Mucosa of rectum (tissue), 2 donors: ENCODE data around the gene KCTD21.
"Not testable (repeated sequence)": the region's sequence is repeated elsewhere in the genome, so short reads cannot be mapped to it uniquely, and the experiment has no call there.

Experiments used
- H3K27ac ChIP-seq, 2 donors: one replicate each; pipeline ENCODE4 v1.7.0; 2013; ENCODE audit warnings: inconsistent platforms in 2 of 2, low read depth in 2 of 2, low read length in 2 of 2
- H3K27me3 ChIP-seq, 2 donors: one replicate each; pipeline ENCODE4 v1.7.0; 2013; ENCODE audit warnings: low read length in 2 of 2; ENCODE audit not compliant: control insufficient read depth in 2 of 2, insufficient read depth in 2 of 2
- H3K36me3 ChIP-seq, 2 donors: one replicate each; pipeline ENCODE4 v1.7.0; 2013; ENCODE audit warnings: low read length in 2 of 2; ENCODE audit not compliant: control insufficient read depth in 2 of 2, insufficient read depth in 2 of 2
- H3K4me1 ChIP-seq, 2 donors: one replicate each; pipeline ENCODE4 v1.7.0; 2013; ENCODE audit warnings: low read length in 2 of 2, mild to moderate bottlenecking in 1 of 2; ENCODE audit not compliant: control insufficient read depth in 2 of 2, insufficient read depth in 2 of 2
- H3K4me3 ChIP-seq, 2 donors: one replicate each; pipeline ENCODE4 v1.7.0; 2013; ENCODE audit warnings: low read length in 2 of 2
- H3K9ac ChIP-seq, 2 donors: one replicate each; pipeline ENCODE4 v1.7.0; 2013; ENCODE audit warnings: low read length in 2 of 2, low read depth in 1 of 2, mild to moderate bottlenecking in 1 of 2
- H3K9me3 ChIP-seq, 2 donors: one replicate each; pipeline ENCODE4 v1.7.0; 2013; ENCODE audit warnings: low read length in 2 of 2; ENCODE audit not compliant: control insufficient read depth in 2 of 2
- donor health status: healthy.
- donor health status: Normal muscosa, but diverticular disease.

The KCTD21 gene

GRCh38 chr11:78226684-78227680 lies 38.6 kb upstream of the KCTD21 start:
- no peaks in the 10 kb centered on the region for H3K27me3 ChIP-seq
- no peak overlapping the region for H3K9ac ChIP-seq
- H3K4me1 ChIP-seq: no peaks in the 10 kb centered on the region
- no peak overlapping the region for H3K4me3 ChIP-seq
- H3K27ac ChIP-seq: no peak overlapping the region
- H3K36me3 ChIP-seq: peaks cover 25 to 29% of the 10 kb centered on the region in 2 donors
- no peaks in the 10 kb centered on the region for H3K9me3 ChIP-seq

DNA sequence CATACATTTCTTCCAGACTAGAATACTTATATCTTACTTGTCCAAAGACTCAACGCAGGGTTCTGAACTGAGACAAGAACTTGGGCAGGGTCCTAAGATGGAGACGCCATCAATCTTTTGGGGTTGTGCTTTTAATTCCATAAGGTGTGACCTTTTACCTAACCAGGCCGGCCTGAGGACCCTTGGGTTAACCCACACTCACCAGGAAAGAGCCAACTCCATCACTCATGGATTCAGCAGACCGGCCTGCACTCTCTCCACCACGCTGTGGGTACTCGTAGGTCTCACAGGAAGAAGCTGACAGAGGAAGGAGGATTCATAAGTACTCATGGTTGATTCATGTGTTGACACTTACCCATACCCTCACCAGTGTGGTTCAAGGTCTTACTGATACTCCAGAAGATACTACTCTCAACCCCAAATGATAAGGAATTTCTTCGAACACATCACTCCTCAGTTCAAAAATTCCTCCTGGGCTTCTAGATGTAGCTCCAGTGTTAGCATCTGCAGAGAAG lies 36.5 kb upstream of the KCTD21 start:
- no peaks in the 10 kb centered on the region for H3K4me1 ChIP-seq
- H3K4me3 ChIP-seq: no peak overlapping the region
- H3K27ac ChIP-seq: no peak overlapping the region
- no peaks in the 10 kb centered on the region for H3K27me3 ChIP-seq
- peaks cover 43 to 48% of the 10 kb centered on the region in 2 donors for H3K36me3 ChIP-seq
- no peaks in the 10 kb centered on the region for H3K9me3 ChIP-seq
- no peak overlapping the region for H3K9ac ChIP-seq

- no peak overlapping the region for H3K27ac ChIP-seq
- no peak overlapping the region for H3K9ac ChIP-seq
- no peak overlapping the region for H3K4me3 ChIP-seq
- H3K4me1 ChIP-seq: no peaks in the 10 kb centered on the region
- no peaks in the 10 kb centered on the region for H3K9me3 ChIP-seq
- H3K27me3 ChIP-seq: no peaks in the 10 kb centered on the region
- H3K36me3 ChIP-seq: peaks cover 46 to 52% of the 10 kb centered on the region in 2 donors
Measured at GRCh38 chr11:78224506-78224905, 36.1 kb upstream of the KCTD21 start.

GRCh38 chr11:78223320-78223954 lies 35.0 kb upstream of the KCTD21 start:
- peaks cover 56 to 58% of the 10 kb centered on the region in 2 donors for H3K36me3 ChIP-seq

GRCh38 chr11:78222726-78223125 lies 34.3 kb upstream of the KCTD21 start:
- not testable (repeated sequence) for H3K9me3 ChIP-seq, H3K4me1 ChIP-seq, H3K9ac ChIP-seq, H3K27me3 ChIP-seq, H3K27ac ChIP-seq, H3K4me3 ChIP-seq
- H3K36me3 ChIP-seq: peaks cover 61% of the 10 kb centered on the region in 2 donors

More at GRCh38 chr11:78223320-78223954, 35.0 kb upstream of the KCTD21 start:
- Histone ChIP-seq H3K4me3 (no peak overlapping the region), H3K27me3 (no peaks in the 10 kb centered on the region), H3K9ac (no peak overlapping the region), H3K27ac (no peak overlapping the region), H3K9me3 (no peaks in the 10 kb centered on the region), H3K4me1 (no peaks in the 10 kb centered on the region)

GRCh38 chr11:78221396-78222315 lies 33.2 kb upstream of the KCTD21 start:
- H3K27ac ChIP-seq: no peak overlapping the region
- peaks cover 64 to 66% of the 10 kb centered on the region in 2 donors for H3K36me3 ChIP-seq
- no peaks in the 10 kb centered on the region for H3K9me3 ChIP-seq
- no peak overlapping the region for H3K9ac ChIP-seq
- H3K4me1 ChIP-seq: no peaks in the 10 kb centered on the region
- H3K4me3 ChIP-seq: no peak overlapping the region
- H3K27me3 ChIP-seq: no peaks in the 10 kb centered on the region

- Histone ChIP-seq H3K27ac (no peak overlapping the region), H3K9ac (no peak overlapping the region), H3K4me1 (no peaks in the 10 kb centered on the region), H3K4me3 (no peak overlapping the region), H3K27me3 (no peaks in the 10 kb centered on the region), H3K9me3 (no peaks in the 10 kb centered on the region), H3K36me3 (peaks cover 63 to 72% of the 10 kb centered on the region in 2 donors)
Measured at GRCh38 chr11:78220218-78221157, 32.1 kb upstream of the KCTD21 start.

GRCh38 chr11:78219493-78220217 lies 31.2 kb upstream of the KCTD21 start:
- H3K9me3 ChIP-seq: no peaks in the 10 kb centered on the region
- H3K4me1 ChIP-seq: no peaks in the 10 kb centered on the region
- H3K9ac ChIP-seq: no peak overlapping the region
- no peaks in the 10 kb centered on the region for H3K27me3 ChIP-seq
- peaks cover 59 to 64% of the 10 kb centered on the region in 2 donors for H3K36me3 ChIP-seq
- no peak overlapping the region for H3K27ac ChIP-seq
- no peak overlapping the region for H3K4me3 ChIP-seq
